ENCODE data around the gene PXDC1.

GRCh38 chr6:3776881-3777507 lies 25.5 kb upstream of the PXDC1 start:
- TF ChIP-seq REST (IDR thresholded peaks at IDR 0.05; ENCODE audit: insufficient read depth in 1 of 2, low read depth in 2 of 2, low read length in 1 of 2) (no peak), CTCF (IDR thresholded peaks at IDR 0.05) (no peak), POLR2AphosphoS5 (IDR thresholded peaks at IDR 0.05; ENCODE audit: low read depth, low read length) (no peak)

Data from Panc1 (cell line).